Skeletal muscle cell (primary cell): ENCODE results near the gene ADARB2.

Experiments
- DNase-seq: peaks from one replicate; pipeline ENCODE4 v3.0.0-alpha.2; 2010; ENCODE audit warnings: low read depth
- H3K4me3 ChIP-seq: 2 replicates; pipeline ENCODE4 v1.5.1; 2011; ENCODE audit warnings: low read depth, mild to moderate bottlenecking, control low read depth, low read length, moderate library complexity

Gene ADARB2

GRCh38 chr10:1148855-1149605 lies 588.3 kb downstream of the ADARB2 start:
- DNase-seq: no peak
- H3K4me3 ChIP-seq: no peak overlapping the region

- DNase-seq: no peak
- H3K4me3 ChIP-seq: no peak overlapping the region
Measured at GRCh38 chr10:1147810-1148209, 589.5 kb downstream of the ADARB2 start.

GRCh38 chr10:1142596-1142995 lies 594.7 kb downstream of the ADARB2 start:
- no peak overlapping the region for H3K4me3 ChIP-seq

GRCh38 chr10:1141701-1142100 lies 595.6 kb downstream of the ADARB2 start:
- H3K4me3 ChIP-seq: no peak overlapping the region
- no peak for DNase-seq

More at GRCh38 chr10:1142596-1142995, 594.7 kb downstream of the ADARB2 start:
- DNase-seq: no peak

- DNase-seq: no peak
- H3K4me3 ChIP-seq: no peak overlapping the region
Measured at GRCh38 chr10:1141261-1141660, 596.1 kb downstream of the ADARB2 start.

- no peak for DNase-seq
Measured at GRCh38 chr10:1138529-1138928, 598.8 kb downstream of the ADARB2 start.

GRCh38 chr10:1137499-1138163 lies 599.7 kb downstream of the ADARB2 start:
- no peak for DNase-seq

More at GRCh38 chr10:1138529-1138928, 598.8 kb downstream of the ADARB2 start:
- H3K4me3 ChIP-seq: no peak overlapping the region

GRCh38 chr10:1136268-1136667 lies 601.1 kb downstream of the ADARB2 start:
- H3K4me3 ChIP-seq: no peak overlapping the region
- DNase-seq: no peak

More at GRCh38 chr10:1137499-1138163, 599.7 kb downstream of the ADARB2 start:
- no peak overlapping the region for H3K4me3 ChIP-seq

GRCh38 chr10:1134156-1134555 lies 603.2 kb downstream of the ADARB2 start:
- no peak overlapping the region for H3K4me3 ChIP-seq
- DNase-seq: no peak

GRCh38 chr10:1133495-1134045 lies 603.8 kb downstream of the ADARB2 start:
- no peak overlapping the region for H3K4me3 ChIP-seq
- no peak for DNase-seq

- DNase-seq: no peak
- no peak overlapping the region for H3K4me3 ChIP-seq
Measured at GRCh38 chr10:1132584-1132983, 604.7 kb downstream of the ADARB2 start.

GRCh38 chr10:1130995-1131790 lies 606.1 kb downstream of the ADARB2 start:
- DNase-seq: no peak

GRCh38 chr10:1130226-1130625 lies 607.1 kb downstream of the ADARB2 start:
- no peak for DNase-seq
- no peak overlapping the region for H3K4me3 ChIP-seq

More at GRCh38 chr10:1130995-1131790, 606.1 kb downstream of the ADARB2 start:
- H3K4me3 ChIP-seq: no peak overlapping the region

GRCh38 chr10:1128649-1129048 lies 608.7 kb downstream of the ADARB2 start:
- H3K4me3 ChIP-seq: no peak overlapping the region
- no peak for DNase-seq

GRCh38 chr10:1128115-1128514 lies 609.2 kb downstream of the ADARB2 start:
- no peak for DNase-seq
- no peak overlapping the region for H3K4me3 ChIP-seq

- no peak for DNase-seq
- H3K4me3 ChIP-seq: no peak overlapping the region
Measured at GRCh38 chr10:1127629-1128028, 609.7 kb downstream of the ADARB2 start.
